OCI-LY7 (cell line): ENCODE measurements around the gene VPS50.

Experiments used
- CTCF ChIP-seq: fragments of 200-600 bp; sonication (generic); conservative IDR thresholded peaks from 2 replicates; pipeline ENCODE4 v1.5.1; 2014; ENCODE audit warnings: mild to moderate bottlenecking, antibody characterized with exemption, low read length, moderate library complexity, mixed read lengths
- EZH2phosphoT487 ChIP-seq: fragments of 200-600 bp; sonication (generic); IDR thresholded peaks from 2 replicates; pipeline ENCODE4 v1.6.1; 2018; ENCODE audit warnings: low read depth, borderline replicate concordance, mild to moderate bottlenecking, mixed run types, antibody characterized with exemption, low read length, moderate library complexity, mixed read lengths

GRCh38 chr7:93258661-93259060, 26.5 kb downstream of the VPS50 start:
- TF ChIP-seq CTCF (no peak), EZH2phosphoT487 (no peak)
